ENCODE data around the gene FSIP1. TPM values are rescaled to one million over a fixed set of nuclear protein-coding genes. Genes with fewer than 3 reads are reported as not detected.
A peak's percentile ranks its signal among the peaks of the same experiment; 100 is the strongest.

The FSIP1 gene
- 10 to 100 TPM in 1 of 3 donors, 1 to 10 TPM in 2; 4.1 to 12.1 (median 5.1) TPM for total RNA-seq
- long read RNA-seq, donor 1, partial matches to known transcripts = 0 of 4 reads
- long read RNA-seq, donor 1, other reads (novel, unspliced or antisense) = 3 of 4 reads
- long read RNA-seq, donor 2, partial matches to known transcripts = 1 of 4 reads
- long read RNA-seq, donor 2, other reads (novel, unspliced or antisense) = 3 of 4 reads

DNA sequence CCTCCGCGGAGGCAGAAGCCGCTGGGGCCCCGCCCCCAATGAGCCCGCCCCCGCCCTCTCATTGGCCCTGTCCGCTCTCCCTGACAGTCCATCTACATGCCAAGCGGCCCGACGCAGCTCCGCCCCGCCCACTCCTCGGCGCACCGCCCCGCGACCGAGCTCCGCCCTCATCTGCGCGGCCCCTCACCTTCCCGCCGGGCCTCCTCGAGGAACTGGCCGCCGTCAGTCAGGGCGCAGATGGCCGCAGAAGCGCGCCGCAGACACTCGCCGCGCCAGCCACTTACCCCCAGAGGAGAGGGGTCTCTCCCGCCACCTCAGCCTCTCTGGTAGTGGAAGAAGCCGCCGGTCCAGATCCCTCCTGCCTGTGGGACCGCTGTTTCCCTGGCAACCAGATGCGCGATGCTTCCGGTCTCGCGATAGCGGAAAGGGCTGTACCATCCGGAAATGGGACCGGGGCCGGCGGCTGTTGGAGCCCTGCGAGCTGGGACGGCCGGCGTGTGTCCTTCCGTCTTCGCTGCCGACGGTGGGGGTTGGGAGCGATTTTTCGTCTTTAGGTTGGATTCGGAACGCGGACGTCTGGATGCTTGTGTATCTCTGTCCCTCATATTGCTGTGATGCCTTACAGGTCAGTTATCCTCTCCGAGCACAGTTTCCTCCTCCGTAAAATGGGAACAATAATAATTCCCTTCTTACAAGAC is at the start of gene FSIP1:
Gene FSIP1, minus strand, starts transcription at position 401 of the 698 bp plus-strand sequence. CDS start 6,317 bp downstream, outside the sequence.
- H3K36me3 ChIP-seq (ENCODE audit: low read depth) = no peaks in the 10 kb centered on the region
- TF ChIP-seq, protein P1, sequence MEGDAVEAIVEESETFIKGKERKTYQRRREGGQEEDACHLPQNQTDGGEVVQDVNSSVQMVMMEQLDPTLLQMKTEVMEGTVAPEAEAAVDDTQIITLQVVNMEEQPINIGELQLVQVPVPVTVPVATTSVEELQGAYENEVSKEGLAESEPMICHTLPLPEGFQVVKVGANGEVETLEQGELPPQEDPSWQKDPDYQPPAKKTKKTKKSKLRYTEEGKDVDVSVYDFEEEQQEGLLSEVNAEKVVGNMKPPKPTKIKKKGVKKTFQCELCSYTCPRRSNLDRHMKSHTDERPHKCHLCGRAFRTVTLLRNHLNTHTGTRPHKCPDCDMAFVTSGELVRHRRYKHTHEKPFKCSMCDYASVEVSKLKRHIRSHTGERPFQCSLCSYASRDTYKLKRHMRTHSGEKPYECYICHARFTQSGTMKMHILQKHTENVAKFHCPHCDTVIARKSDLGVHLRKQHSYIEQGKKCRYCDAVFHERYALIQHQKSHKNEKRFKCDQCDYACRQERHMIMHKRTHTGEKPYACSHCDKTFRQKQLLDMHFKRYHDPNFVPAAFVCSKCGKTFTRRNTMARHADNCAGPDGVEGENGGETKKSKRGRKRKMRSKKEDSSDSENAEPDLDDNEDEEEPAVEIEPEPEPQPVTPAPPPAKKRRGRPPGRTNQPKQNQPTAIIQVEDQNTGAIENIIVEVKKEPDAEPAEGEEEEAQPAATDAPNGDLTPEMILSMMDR (IDR thresholded peaks at IDR 0.05) = no peak
- peak within 1 kb of the TSS; percentile 50 for H3K4me3 ChIP-seq
- no peaks in the 10 kb centered on the region for H3K9me3 ChIP-seq
- ATAC-seq = peak; percentile 99
- intact Hi-C loops (cut with DNase I, micrococcal nuclease) = no loop called here
- peaks cover 5% of the 10 kb centered on the region for H3K4me1 ChIP-seq (ENCODE audit: low read depth)
- DNase-seq = peak; percentile 98 to 99 (median 98)

- Histone ChIP-seq H3K4me3 (no peak overlapping the region), H3K9me3 (no peaks in the 10 kb centered on the region), H3K36me3 (ENCODE audit: low read depth) (no peaks in the 10 kb centered on the region), H3K4me1 (ENCODE audit: low read depth) (no peaks in the 10 kb centered on the region)
- DNase-seq (no peak), ATAC-seq (no peak)
- TF ChIP-seq, protein P1 (IDR thresholded peaks at IDR 0.05) = no peak
- intact Hi-C loops (cut with DNase I, micrococcal nuclease) = no loop called here
Observed at GRCh38 chr15:39830166-39830565, 47.5 kb upstream of the FSIP1 start.

- H3K4me3 ChIP-seq = no peak overlapping the region
- TF ChIP-seq, protein P1 (IDR thresholded peaks at IDR 0.05) = no peak
- no peaks in the 10 kb centered on the region for H3K4me1 ChIP-seq (ENCODE audit: low read depth)
- no peaks in the 10 kb centered on the region for H3K36me3 ChIP-seq (ENCODE audit: low read depth)
- H3K9me3 ChIP-seq = no peaks in the 10 kb centered on the region
- ATAC-seq = peak; percentile 33
- DNase-seq = peak; percentile 23 to 47 (median 37)
- intact Hi-C loops (cut with DNase I, micrococcal nuclease) = no loop called here
Observed at GRCh38 chr15:39828374-39828931, 45.8 kb upstream of the FSIP1 start.

- H3K36me3 ChIP-seq (ENCODE audit: low read depth) = no peaks in the 10 kb centered on the region
- TF ChIP-seq, protein P1 (IDR thresholded peaks at IDR 0.05) = no peak
- H3K4me3 ChIP-seq = no peak overlapping the region
- DNase-seq (no peak), ATAC-seq (no peak)
- H3K9me3 ChIP-seq = no peaks in the 10 kb centered on the region
- intact Hi-C loops (cut with DNase I, micrococcal nuclease) = no loop called here
- no peaks in the 10 kb centered on the region for H3K4me1 ChIP-seq (ENCODE audit: low read depth)
Observed at GRCh38 chr15:39826975-39827374, 44.3 kb upstream of the FSIP1 start.

DNA sequence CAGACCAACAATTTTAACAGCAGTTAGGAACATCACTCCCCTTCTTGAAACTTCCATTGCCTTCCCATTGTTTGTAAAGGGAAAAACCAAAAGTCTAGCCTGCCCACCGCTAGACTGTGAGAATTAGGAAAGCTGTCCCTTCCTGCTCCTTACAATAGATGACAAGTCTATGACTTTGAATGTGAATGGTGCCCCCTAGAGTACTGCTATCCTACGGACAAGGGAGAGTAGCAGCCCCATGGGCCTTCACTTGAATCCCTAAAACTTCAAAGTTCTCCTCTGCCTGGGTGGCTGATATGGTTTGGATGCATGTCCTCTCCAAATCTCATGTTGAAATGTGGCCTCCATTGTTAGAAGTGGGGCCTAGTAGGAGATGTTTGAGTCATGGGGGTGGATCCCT is 41.0 kb upstream of the FSIP1 start:
- H3K4me1 ChIP-seq (ENCODE audit: low read depth) = no peaks in the 10 kb centered on the region
- DNase-seq (no peak), ATAC-seq (no peak)
- H3K36me3 ChIP-seq (ENCODE audit: low read depth) = no peaks in the 10 kb centered on the region
- H3K9me3 ChIP-seq = no peaks in the 10 kb centered on the region
- TF ChIP-seq, protein P1 (IDR thresholded peaks at IDR 0.05) = no peak
- no peak overlapping the region for H3K4me3 ChIP-seq
- intact Hi-C loops (cut with DNase I, micrococcal nuclease) = no loop called here

All from mucosa of descending colon (tissue), 3 donors.